Pancreas (tissue), 10 donors: Measurements from ENCODE around the gene KBTBD12. TPM values are rescaled to one million over a fixed set of nuclear protein-coding genes. Genes with fewer than 3 reads are reported as not detected.

Experiments
- ATAC-seq, 4 donors: fragments of 200-7000 bp; cut with Tn5 transposase; one replicate each; pipeline versions ENCODE4 v1.8.0 to v1.9.1; 2020; ENCODE audit warnings: mild to moderate bottlenecking in 4 of 4, moderate library complexity in 4 of 4
- DNase-seq, 6 donors: peaks; one replicate each; pipeline ENCODE4 v3.0.0-alpha.2; 2020
- FAIRE-seq: peaks from 2 replicates; lab custom pipeline; 2012; peaks lifted over from hg19 to GRCh38; lab: Jason Lieb, UNC
- H3K27ac ChIP-seq, 4 donors: fragments of 200-600 bp; sonication (generic); 1 replicate in 3 of 4; 2 replicates in 1 of 4; pipeline versions ENCODE4 v1.5.0 to v1.8.0; 2020
- H3K27me3 ChIP-seq, 4 donors: fragments of 200-600 bp; one replicate each; pipeline ENCODE4 v1.8.0; 2021
- H3K36me3 ChIP-seq, 3 donors: fragments of 200-600 bp; sonication (generic) in 1 of 3; one replicate each; pipeline versions ENCODE4 v1.5.0 to v1.8.0; 2020 to 2021
- H3K4me1 ChIP-seq, 3 donors: fragments of 200-600 bp; one replicate each; pipeline ENCODE4 v1.8.0; 2021
- H3K4me3 ChIP-seq, 4 donors: fragments of 200-600 bp; sonication (generic) in 2 of 4; one replicate each; pipeline versions ENCODE4 v1.5.0 to v1.8.0; 2020 to 2021
- H3K9me3 ChIP-seq, 4 donors: fragments of 200-600 bp; one replicate each; pipeline ENCODE4 v1.8.0; 2021
- CTCF ChIP-seq, 4 donors: fragments of 200-600 bp; sonication (generic) in 3 of 4; IDR thresholded peaks; one replicate each; pipeline versions ENCODE4 v1.5.0 to v1.8.0; 2021; ENCODE audit warnings: antibody characterized with exemption in 4 of 4
- WGBS, 2 donors: extraction: QIAGEN DNeasy Blood & Tissue Kit; methylation state at CpG; one replicate each; pipeline ENCODE4 v1.1.7; 2013; 5-methylcytosine and 5-hydroxymethylcytosine counted together
- intact Hi-C, 3 donors: fragments of 100-400 bp; cut with DNase I; formaldehyde crosslinking; loops; one replicate each; pipeline versions ENCODE4 v1.11.1 to v1.14.2; 2022
- polyA plus RNA-seq, 2 donors: library from polyadenylated mRNA; stranded (reverse); fragments of 200-250 nt; gene quantifications; one replicate each; pipeline ENCODE4 v1.2.3, GENCODE V29; 2013
- total RNA-seq, 6 donors: library from RNA; stranded (reverse); fragmentation: NEBNext Ultra II Directional in 4 of 6; extraction: Animal tissue kit (Norgen Biotek cat#: 25700) in 4 of 6; gene quantifications; one replicate each; pipeline versions ENCODE4 v1.2.1 to v1.2.4, GENCODE V29; 2021 to 2023
- donor health status: healthy with polysubstance abuse.
- donor health status: DM: no; HTN: no; CAD: no; lungs with moderate emphysema.
- donor health status: DM: no; HTN: no; CAD: no.
- donor health status: control.
- donor health status: control.
- donor health status: Bipolar disorder and iron deficiency.
- donor health status: DM: yes; HTN: yes; CAD: no.
- donor health status: DM: no; HTN: no; CAD: no.
- donor health status: DM: no; HTN: no; CAD: no.
- donor health status: DM: yes; HTN: yes; CAD: no.

KBTBD12 gene
- total and polyA plus RNA-seq, 8 donors: 0.68 to 3.7 (median 1.6) TPM

GRCh38 chr3:128009952-128010846 is 95.2 kb downstream of the KBTBD12 start:
- no peaks in the 10 kb centered on the region for H3K36me3 ChIP-seq
- FAIRE-seq (no peak), DNase-seq (no peak), ATAC-seq (peak in 1 of 4 donors; percentile 25)
- WGBS, 2 donors: 81 to 84% methylated on average over 12 of the region's 12 CpGs
- TF ChIP-seq CTCF (IDR thresholded peaks at IDR 0.05): no peak
- no peaks in the 10 kb centered on the region for H3K9me3 ChIP-seq
- intact Hi-C loops: no loop called here
- H3K4me3 ChIP-seq: no peak overlapping the region
- H3K27ac ChIP-seq: no peak overlapping the region
- peaks cover 0 to 3% (median 0%) of the 10 kb centered on the region in 3 donors for H3K4me1 ChIP-seq
- no peaks in the 10 kb centered on the region for H3K27me3 ChIP-seq

- Histone ChIP-seq H3K27ac (no peak overlapping the region), H3K4me1 (peaks cover 0 to 3% (median 0%) of the 10 kb centered on the region in 3 donors), H3K4me3 (peak overlapping the region in 1 of 4 donors; percentile 11), H3K27me3 (no peaks in the 10 kb centered on the region), H3K36me3 (no peaks in the 10 kb centered on the region), H3K9me3 (no peaks in the 10 kb centered on the region)
- 3% methylated on average over 12 of the region's 12 CpGs for WGBS, 2 donors
- peak; percentile 62 to 89 (median 72) for DNase-seq
- no peak for FAIRE-seq
- peak; percentile 89 to 99 (median 96) for ATAC-seq
- TF ChIP-seq CTCF (IDR thresholded peaks at IDR 0.05): peak in 2 of 4 donors; percentile 23 to 33
- intact Hi-C loops: no loop called here
Observed at GRCh38 chr3:128011140-128011539, 96.1 kb downstream of the KBTBD12 start.

GRCh38 chr3:128012050-128012449 is 97.0 kb downstream of the KBTBD12 start:
- intact Hi-C loops: no loop called here
- ATAC-seq (no peak), DNase-seq (no peak), FAIRE-seq (no peak)
- Histone ChIP-seq H3K4me1 (peaks cover 0 to 3% (median 0%) of the 10 kb centered on the region in 3 donors), H3K4me3 (no peak overlapping the region), H3K9me3 (no peaks in the 10 kb centered on the region), H3K36me3 (no peaks in the 10 kb centered on the region), H3K27ac (no peak overlapping the region), H3K27me3 (no peaks in the 10 kb centered on the region)
- TF ChIP-seq CTCF (IDR thresholded peaks at IDR 0.05): no peak
- WGBS, 2 donors: 83 to 86% methylated on average over 14 of the region's 14 CpGs

- no peak for DNase-seq
- H3K4me1 ChIP-seq: peaks cover 0 to 3% (median 0%) of the 10 kb centered on the region in 3 donors
- no peak overlapping the region for H3K4me3 ChIP-seq
- no peak overlapping the region for H3K27ac ChIP-seq
- H3K36me3 ChIP-seq: no peaks in the 10 kb centered on the region
- H3K27me3 ChIP-seq: no peaks in the 10 kb centered on the region
- FAIRE-seq: no peak
- intact Hi-C loops: no loop called here
- no peak for ATAC-seq
- no peaks in the 10 kb centered on the region for H3K9me3 ChIP-seq
- 93 to 94% methylated on average over 3 of the region's 3 CpGs for WGBS, 2 donors
- no peak for TF ChIP-seq CTCF (IDR thresholded peaks at IDR 0.05)
Observed at GRCh38 chr3:128014548-128014947, 99.5 kb downstream of the KBTBD12 start.

GRCh38 chr3:128016502-128016901 is 101.5 kb downstream of the KBTBD12 start:
- Histone ChIP-seq H3K36me3 (no peaks in the 10 kb centered on the region), H3K27me3 (no peaks in the 10 kb centered on the region), H3K4me3 (no peak overlapping the region), H3K27ac (no peak overlapping the region), H3K4me1 (peaks cover 0 to under 1% (median 0%) of the 10 kb centered on the region in 3 donors), H3K9me3 (no peaks in the 10 kb centered on the region)
- TF ChIP-seq CTCF (IDR thresholded peaks at IDR 0.05): no peak
- ATAC-seq: no peak
- intact Hi-C loops: no loop called here
- no peak for FAIRE-seq
- DNase-seq: no peak
- WGBS, 2 donors: 88 to 95% methylated on average over 1 of the region's 1 CpG
